ENCODE data around the gene IQSEC1. TPM values are rescaled to one million over a fixed set of nuclear protein-coding genes. Genes with fewer than 3 reads are reported as not detected.

The IQSEC1 gene
- total and polyA plus RNA-seq, 2 of the 8 experiments (the other 6 are each of a cell fraction or from before 2014, with no cell fraction given), result 6.8 to 28.8 TPM

- TF ChIP-seq RBBP5 (IDR thresholded peaks at IDR 0.05; ENCODE audit: borderline replicate concordance, low read depth, low read length) (no peak), HDAC2 (IDR thresholded peaks at IDR 0.05; ENCODE audit: borderline replicate concordance in 1 of 2, low read depth in 2 of 2, low read length in 2 of 2) (no peak), SUZ12 (IDR thresholded peaks at IDR 0.05; ENCODE audit: low read length) (no peak)
These were observed 188.2 kb downstream of the IQSEC1 start (continued) for GRCh38 chr3:12884790-12885582.
